ENCODE results near the gene SIDT1.

- TF ChIP-seq CTCF (IDR thresholded peaks at IDR 0.05), result no peak
- TF ChIP-seq POLR2A (IDR thresholded peaks at IDR 0.05), result no peak
Observed at GRCh38 chr3:113654310-113654709, 122.0 kb downstream of the SIDT1 start.
